22Rv1 (cell line): ENCODE data around the gene PARD3.

Experiments used
- H3K27ac ChIP-seq: fragments of 450-650 bp; 2 replicates; pipeline ENCODE4 v1.5.1; 2017
- CTCF ChIP-seq: fragments of 450-650 bp; IDR thresholded peaks from 2 replicates; pipeline ENCODE4 v1.5.1; 2017; ENCODE audit warnings: mild to moderate bottlenecking
- ZFX ChIP-seq: fragments of 450-650 bp; IDR thresholded peaks from 2 replicates; pipeline ENCODE4 v1.6.1; 2017; ENCODE audit warnings: antibody characterized with exemption, borderline replicate concordance

PARD3 gene

GRCh38 chr10:34484164-34484563 lies 330.9 kb downstream of the PARD3 start:
- TF ChIP-seq ZFX (no peak), CTCF (no peak)
- H3K27ac ChIP-seq = no peak overlapping the region

- no peak overlapping the region for H3K27ac ChIP-seq
- TF ChIP-seq CTCF (no peak), ZFX (no peak)
Measured at GRCh38 chr10:34480345-34480744, 334.8 kb downstream of the PARD3 start.

GRCh38 chr10:34479520-34480179 lies 335.4 kb downstream of the PARD3 start:
- no peak for TF ChIP-seq CTCF
- no peak for TF ChIP-seq ZFX
- no peak overlapping the region for H3K27ac ChIP-seq

GRCh38 chr10:34477249-34477648 lies 337.8 kb downstream of the PARD3 start:
- TF ChIP-seq ZFX (no peak), CTCF (no peak)
- H3K27ac ChIP-seq = no peak overlapping the region

- TF ChIP-seq ZFX (no peak), CTCF (no peak)
- H3K27ac ChIP-seq = no peak overlapping the region
Measured at GRCh38 chr10:34476608-34477007, 338.5 kb downstream of the PARD3 start.

GRCh38 chr10:34475786-34476185 lies 339.3 kb downstream of the PARD3 start:
- no peak for TF ChIP-seq CTCF
- no peak overlapping the region for H3K27ac ChIP-seq

- no peak for TF ChIP-seq ZFX
- no peak for TF ChIP-seq CTCF
- H3K27ac ChIP-seq = no peak overlapping the region
Measured at GRCh38 chr10:34475274-34475646, 339.8 kb downstream of the PARD3 start.
